Ecto neural progenitor cell (in vitro differentiated cells): Measurements from ENCODE around the gene AIG1.

Experiments used
- DNase-seq: peaks from one replicate; pipeline ENCODE4 v3.0.0-alpha.2; 2018; ENCODE audit warnings: low spot score

AIG1 gene

DNA sequence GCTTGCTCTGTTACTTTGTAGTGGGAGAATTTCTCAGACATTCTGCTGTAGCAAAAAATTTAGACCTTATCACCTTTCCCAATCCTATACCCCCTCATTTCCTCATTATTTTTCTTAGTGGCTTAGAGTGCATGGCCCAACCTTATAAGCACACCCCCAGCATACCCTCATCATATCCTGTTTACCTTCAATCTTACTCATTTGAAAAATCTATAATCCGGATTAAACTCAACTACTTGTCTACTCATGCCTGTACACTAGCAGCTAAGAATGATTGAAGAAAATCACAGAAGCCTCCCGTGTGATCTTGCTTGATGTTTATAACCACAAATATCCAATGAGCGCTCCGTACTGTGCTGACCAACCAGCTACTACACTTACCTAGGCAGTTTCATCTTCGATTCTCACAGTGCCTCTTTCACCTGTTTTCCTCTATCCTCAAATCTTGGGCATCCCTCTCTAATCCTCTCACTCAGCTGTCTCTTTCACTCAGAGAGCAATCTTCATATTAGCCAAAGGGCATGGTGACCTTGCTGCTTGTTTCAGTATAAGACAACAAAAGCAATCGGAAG, 36.6 kb downstream of the AIG1 start:
- no peak for DNase-seq

DNA sequence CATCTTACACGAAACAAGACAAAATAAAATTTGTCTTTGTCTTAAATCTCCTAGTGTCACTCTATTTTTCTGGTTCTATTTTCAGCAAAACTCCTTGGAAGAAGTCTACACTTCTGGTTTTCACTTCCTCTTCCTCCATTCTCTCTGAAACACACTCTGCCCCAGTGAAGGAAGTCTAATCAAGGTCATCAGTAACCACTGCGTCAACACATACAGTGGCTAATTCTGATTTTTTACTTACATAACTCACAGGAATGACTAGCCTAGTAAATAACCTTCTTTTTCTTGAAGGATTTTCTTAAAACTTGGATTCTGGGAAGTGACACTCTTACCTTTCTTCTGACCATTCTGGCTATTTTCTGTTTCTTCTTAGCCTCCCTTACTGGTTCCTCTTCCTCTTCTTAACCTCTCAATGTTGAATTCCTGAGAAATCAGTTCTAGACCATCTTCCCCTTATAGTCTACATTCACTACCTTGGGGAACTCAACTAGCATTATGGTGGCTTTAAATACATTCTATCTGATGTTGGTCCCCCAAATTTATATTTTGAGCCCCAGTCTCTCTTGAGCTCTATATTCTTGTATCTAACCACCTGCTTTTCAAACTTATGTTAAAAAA, 37.5 kb downstream of the AIG1 start:
- DNase-seq, result no peak

DNA sequence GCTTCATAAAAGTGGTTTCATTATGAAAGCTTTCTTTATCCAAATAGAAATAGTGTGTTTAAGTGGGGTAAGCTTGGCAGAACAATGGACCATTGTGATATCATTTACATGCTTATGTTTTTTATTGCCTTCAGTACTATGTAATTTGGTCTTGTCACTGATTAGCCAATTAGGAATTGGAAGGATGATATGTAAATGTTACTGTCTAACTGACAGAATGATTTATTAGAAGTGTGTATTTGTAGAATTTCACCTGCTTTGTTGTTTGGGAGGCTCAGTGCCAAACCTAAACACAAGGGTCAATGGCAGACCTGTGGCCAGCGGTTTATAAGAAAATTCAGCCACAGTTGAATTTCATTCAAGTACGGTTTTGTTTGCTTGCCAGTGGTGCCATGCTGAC, 39.0 kb downstream of the AIG1 start:
- DNase-seq, result no peak

DNA sequence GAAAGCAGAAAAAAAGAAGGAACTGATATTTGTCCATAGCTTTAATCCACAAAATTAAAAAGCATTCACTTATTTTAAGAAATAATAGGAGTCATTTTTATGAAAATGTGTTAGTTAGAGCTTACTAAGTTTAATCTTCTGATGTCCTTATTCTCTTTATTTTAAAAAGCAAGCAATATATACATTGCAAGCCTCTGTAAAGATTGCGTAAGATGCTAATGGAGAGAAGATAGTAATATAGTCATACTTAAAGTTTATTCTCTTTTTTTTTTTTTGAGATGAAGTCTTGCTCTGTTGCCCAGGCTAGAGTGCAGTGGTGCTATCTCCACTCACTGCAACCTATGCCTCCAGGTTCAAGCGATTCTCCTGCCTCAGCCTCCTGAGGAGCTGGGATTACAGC, 39.7 kb downstream of the AIG1 start:
- DNase-seq, result no peak

DNA sequence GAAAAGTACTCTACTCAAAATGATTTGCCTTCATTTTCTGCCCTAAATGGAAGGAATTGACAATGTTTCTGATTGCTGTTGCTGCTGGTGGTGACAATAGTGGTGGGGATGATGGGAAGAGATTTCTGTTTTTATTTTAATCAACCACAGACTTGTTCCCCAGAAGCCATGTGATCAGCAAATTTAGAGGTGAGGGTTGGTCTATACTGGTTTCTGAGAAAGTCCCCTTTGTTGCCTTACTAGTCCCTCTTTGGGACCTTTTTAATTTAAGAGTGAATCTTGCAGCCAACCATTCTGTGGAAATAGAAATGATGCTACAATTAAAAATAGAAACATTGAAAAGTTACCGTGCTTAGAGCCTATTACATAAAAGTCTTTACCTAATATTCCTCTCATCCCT, 43.2 kb downstream of the AIG1 start:
- DNase-seq, result no peak

DNA sequence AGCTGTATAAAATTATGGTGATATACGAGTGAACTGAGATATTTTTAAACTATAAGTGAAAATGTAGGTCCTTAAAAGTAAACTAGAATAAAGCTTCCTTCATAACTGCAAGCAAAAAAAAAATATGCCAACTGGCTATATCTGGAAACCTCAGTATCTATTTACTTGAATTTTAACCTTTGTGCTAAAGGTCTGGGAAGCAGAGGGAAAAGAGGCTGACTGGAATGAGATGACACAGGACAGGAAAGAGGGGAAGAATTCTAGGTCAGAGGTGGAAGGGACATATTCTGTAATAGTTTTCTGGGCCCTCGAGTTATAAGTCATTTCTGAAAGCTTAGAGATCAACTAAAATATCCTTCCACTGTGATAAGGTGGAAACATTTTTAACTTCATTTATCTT, 46.8 kb downstream of the AIG1 start:
- DNase-seq, result no peak

DNA sequence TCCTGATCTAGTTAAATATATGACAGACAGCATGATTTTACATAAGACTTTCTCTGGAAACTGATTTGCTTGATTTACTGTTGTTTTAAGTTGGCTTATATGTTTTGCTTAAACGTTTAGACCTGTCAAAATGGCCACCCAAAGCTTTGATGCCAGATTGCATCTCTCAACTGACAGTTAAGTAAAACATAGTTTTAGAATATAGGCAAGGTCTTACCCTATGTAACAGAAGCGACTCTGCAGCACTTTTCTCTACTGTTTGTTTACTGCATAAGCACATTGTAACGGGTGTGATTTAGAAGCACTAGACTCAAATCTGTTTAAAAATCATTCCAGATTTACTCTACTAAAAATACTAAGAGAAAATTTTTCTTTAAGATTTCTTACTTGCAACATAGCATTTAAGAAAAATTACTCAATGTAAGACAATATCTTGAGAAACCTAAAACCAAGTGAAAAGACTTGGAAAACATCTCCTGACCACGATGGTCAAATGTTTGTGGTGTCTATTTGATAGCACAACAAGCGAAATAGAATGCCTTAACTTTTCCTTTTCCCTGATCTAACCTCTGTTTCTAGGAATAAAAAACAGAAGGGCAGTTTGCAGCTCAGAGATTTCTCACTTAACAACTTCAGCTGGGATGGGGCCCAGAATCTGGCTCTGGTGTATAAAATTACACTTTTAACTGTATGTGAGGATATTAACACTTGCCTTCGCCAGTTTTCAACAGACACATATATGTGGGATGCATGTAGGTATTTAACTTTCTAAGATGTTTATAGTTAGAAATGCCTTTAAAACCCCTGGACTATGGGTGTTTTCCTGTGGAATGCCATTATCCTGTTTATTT, 47.4 kb downstream of the AIG1 start:
- DNase-seq, result no peak

DNA sequence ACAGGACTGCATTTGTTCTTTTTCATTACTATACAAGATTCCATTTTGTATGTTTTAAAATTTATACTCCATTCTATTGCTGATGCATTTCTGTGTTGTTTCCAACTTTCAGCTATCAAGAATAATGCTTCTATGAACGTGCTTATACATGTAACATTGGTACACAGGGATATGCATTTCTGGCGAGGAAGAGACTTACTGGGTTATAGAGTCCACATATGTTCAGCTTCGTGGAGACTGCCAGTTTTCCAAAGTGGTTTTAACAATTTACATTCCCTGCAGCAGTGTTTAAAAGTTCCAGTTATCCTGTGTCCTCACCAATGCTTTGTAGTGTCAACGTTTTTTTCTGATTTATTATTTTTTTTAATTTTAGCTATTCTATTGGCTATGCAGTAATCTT, 48.5 kb downstream of the AIG1 start:
- no peak for DNase-seq

DNA sequence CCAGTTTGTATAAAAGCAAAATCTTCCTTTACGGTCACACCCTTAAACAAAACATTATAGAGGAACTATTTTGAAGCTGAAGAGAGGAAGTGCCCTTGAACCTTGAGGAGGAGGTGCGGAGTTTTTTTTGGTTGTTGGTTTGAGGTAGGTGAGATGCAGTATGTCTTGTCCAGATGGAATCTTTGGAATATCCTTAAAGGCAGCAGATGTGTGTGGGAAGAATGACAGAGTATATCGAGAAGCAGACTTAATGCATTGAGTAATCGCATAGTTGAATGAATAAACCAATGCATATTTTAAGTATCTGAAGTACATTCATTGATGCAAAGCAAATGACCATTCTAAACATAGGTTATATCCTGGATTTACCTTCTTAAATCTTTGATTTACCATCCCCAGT, 49.9 kb downstream of the AIG1 start:
- DNase-seq, result no peak

DNA sequence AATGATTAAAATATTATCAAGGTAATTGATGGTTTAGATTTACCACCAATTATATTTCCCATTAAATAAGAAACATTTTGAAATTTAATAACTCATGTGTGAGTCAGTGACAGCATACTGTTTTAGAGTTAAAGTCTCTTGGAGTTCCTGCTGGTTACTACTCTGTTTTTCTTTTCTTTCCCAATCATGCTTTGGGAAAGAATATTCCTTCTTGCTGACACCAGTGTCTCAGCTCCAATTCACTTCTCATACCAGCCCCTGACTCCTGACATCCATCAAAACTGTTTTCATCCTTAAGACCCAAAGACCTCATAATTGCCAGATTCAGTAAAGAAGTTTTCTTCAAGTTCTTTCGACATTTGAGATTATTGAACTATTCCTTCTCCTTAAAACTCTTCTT, 50.3 kb downstream of the AIG1 start:
- DNase-seq, result no peak

DNA sequence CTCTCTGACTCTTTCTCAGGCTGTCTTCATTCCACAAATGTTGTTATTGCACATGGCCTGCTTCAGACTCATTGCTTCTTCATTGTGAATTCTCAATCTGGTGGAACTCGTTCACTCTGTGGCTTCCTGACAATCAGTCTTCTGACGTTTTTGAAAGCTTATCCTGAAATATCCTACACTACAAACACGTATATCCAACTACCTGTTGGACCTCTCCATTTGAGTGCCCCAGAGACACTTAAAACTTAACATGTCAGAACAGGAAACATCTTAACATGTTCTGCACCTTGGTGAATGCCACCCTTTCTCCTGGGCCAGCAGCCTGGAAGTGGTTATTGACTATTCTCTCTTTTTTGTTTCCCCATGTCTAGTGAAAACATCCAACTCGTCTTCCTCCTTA, 50.8 kb downstream of the AIG1 start:
- DNase-seq, result no peak

DNA sequence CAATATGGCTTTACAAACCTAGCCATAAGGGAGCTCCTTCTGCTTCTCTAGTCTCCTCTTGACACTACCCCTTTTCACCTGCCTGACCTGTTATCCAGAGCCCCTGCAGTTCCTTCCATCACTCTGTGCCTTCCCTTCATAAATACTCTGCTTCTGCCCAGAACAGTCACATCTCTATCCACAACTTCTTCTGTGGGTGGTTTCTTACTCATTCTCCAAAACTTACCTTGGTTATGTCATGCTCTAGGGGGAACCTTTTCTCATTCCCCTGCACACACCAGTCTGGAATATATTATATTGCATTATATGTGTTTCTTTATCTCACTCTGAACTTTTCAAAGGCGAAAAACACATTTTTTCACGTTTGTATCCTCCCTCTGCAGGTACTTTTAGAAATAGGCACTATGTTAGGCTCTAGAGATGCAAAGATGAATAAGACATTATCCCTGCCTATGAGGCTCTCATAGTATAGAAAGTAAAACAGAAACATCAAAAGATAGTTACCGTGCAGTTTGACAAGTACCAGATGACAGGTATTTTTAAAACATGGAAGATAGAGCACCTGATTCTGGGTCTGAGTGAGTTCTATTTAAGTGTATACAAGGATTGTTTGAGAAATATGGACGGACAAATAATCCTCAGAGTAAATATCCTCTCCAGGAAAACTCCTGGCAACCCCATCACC, 51.5 kb downstream of the AIG1 start:
- no peak for DNase-seq

DNA sequence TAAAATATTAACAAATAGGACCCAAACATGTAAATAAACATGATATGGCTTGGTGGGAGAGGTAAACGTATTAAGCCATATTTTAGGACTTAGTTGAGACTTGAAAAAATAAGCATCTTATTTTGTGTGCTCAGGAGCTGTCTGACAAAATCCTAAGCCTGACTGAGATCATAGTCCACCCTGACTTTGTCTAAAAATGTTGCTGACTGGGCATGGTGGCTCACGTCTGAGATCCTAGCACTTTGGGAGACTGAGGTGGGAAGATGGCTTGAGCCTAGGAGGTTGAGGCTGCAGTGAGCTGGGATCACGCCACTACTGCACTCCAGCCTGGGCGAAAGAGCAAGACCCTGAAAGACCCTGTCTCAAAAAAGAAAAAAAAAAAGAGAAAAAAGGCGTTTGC, 52.1 kb downstream of the AIG1 start:
- DNase-seq, result no peak

DNA sequence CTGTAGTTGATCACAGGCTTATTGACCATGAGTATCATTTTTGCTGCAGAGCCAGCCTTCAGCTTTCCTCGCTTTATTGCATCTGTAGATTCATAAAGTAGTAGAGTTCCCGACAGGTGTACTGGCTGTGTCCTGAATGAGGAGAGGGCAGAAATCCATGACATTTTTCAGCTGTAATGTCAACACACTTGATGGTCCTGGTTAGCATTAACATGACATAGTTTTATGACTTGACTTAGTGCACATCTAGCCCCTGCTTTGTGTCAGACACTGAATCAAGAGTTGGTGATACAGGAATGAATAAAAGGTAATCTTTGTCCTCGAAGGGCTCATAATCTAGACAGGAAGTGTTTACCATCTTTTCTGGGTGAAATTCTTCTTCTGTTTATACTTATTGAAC, 55.0 kb downstream of the AIG1 start:
- DNase-seq, result no peak

DNA sequence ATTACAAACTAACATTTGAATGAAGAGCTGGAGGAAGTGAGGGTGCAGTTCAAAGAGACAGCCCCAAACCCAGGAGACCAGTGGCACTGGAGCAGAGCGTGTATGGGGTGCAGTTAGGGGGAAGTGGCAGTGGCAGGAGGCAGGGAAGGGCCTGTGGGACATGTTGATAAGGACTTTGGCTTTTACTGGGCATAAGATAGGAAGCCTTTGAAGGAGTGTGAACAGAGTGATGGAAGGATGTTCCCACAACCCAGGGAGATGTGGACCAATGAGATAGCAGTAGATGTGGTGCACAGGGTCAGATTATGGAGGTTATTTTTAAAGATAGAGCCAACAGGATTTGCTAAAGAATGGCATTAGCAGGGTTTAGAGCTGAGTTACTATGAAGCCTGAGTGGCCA, 56.4 kb downstream of the AIG1 start:
- DNase-seq, result no peak

DNA sequence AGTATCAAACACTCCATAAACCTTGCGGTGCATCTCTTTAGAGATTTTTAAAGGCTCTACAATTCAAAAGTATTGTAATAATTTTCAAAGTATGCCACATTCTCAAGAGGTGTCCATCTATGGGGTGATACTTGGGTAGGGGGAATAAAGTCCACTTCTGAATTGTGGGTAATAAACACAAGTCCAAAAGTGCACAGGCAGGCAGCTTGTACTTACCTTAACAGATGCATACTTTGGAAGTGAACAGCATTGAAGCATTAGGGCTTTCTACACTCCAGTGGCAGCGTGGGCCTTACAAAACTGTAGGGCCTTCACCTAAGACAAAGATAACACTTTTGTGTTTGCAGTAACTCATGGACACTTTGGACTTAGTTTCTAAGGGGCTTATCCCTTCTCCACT, 58.6 kb downstream of the AIG1 start:
- no peak for DNase-seq

DNA sequence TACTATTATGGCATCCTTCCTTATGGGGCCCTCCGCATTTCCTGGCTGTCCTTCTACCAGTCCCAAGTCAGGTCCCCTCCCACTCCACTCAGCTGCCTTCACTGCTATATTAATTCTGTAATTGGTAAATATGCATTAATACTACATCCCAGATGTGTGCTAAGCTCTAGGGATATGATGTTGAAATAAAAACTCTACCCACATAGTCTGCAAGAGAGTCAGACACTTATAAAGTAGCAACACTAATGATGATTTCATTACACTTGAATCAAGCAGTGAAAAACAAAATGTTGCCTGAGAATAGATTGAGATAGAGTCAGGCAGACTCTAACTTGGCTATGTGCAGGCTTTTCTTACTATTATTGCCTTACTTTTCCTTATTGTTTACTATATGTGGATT, 62.4 kb downstream of the AIG1 start:
- no peak for DNase-seq

DNA sequence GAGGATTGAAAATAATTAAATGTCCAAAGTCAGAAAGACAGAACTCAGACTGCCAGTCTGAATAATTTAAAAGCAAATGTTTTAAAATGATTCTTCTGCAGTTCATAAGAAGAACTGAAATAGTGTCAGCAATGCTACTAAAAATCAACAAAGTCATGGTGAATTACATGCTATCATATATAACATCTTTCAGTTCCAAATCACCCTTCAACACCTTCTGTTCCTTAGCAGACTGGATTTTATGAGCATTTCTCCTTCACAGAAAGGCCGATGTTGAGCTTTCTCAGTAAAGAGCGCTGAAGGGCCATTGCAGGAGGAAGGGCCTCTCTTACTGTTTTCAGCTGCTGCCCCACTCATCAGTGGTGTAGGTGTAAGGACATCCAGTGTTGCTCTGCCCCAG, 63.3 kb downstream of the AIG1 start:
- no peak for DNase-seq

DNA sequence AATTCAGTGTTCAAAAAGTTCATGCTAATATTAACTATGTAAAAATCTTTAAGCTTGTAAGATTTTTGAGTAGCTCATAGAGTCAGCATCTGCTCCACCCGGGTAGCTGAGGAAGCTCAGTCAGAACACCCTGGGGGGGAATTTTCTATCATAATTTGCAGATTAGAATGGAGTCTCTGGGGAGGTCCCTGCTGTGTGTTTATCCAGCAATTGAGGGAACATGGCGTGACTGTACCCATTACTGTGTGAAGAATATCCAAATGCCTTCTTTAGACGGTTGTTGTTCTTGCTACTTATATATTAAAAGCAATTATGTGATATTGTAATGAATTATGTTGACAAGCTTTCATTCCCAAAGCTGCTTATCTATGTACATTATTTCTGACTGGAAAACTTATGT, 64.8 kb downstream of the AIG1 start:
- DNase-seq, result no peak

DNA sequence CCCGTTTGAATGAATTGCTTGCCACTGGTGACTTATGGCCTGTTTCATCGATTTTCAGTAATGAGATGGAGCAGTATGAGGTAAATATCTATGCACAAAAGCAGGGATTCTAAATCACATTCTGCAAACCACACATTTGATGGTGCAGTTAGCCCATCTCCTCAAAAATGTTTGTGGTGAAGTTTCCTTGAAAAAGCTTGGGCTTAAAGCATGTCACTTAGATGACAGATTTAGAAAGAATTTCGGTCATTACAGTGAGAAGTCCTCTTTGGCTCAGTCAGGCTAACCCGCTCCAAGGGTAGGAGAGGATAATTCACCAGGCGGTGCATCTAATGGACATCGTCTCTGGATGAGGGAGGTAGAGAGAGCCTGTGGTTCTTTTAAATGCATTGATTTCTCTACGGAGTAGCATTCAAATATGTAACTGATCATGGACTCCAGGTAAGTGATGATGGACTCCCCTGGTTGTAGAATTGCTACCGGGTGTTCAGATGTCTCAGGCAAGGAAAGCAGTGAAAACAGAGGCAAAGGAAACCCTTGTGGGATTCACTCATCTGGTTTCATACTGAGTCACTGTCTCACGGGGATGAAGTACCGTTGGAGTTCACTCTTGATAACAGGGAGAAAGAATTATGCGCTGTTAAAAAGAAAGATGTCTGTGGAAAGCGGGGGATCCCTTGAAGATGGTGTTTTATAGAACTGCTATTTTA, 65.3 kb downstream of the AIG1 start:
- no peak for DNase-seq

DNA sequence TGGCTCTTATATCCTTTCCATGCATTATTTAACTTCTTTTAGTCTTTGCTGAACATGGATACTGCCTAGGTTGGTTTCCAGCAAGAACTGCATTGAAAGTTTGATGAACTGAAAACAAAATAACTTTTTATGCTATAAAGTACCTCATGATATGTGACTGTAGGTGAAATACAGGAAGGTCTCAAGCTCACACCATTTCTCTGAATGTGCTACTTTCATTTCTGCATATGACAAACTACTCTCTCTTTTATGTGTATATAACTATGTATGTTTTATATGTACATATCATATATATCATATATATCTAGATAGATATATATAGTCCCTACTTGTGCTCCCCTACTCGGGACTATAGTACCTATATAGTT, 65.9 kb downstream of the AIG1 start:
- no peak for DNase-seq

DNA sequence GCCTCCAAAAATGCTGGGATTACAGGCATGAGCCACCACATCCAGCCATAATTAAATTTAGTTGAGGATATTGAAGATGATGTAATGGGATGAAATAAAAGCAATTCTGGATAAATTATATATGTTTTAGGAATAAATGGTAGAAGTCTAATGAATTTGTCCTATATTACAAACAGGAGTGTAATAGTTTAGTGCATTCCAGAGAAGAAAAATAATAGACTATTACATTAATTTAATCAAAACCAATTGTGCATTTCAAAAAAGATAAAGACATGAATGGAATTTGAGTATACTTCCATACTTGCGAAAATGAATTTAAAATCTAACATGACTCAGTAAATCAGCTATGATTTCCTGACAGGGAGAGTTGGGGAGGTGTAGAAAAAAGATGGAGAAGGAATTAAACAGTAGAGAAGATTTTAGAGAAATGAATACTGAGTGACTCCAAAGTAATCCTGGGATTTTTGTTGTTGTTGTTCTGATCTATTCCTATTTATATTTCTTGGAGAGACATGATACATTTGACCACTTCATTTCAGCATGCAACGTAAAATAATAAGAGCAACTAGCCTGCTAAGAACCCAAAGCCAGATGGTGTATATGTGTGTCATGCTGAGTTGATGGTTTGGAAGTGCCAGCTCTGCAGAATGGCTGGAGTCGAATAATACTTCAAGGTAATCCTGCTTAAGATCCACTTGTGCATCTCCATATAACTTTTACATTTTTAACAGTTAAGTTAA, 67.4 kb downstream of the AIG1 start:
- DNase-seq, result no peak
